IPS-18c (cell line): ENCODE data around the gene PPP1R7.

Experiments
- H3K4me3 ChIP-seq: 2 replicates; pipeline ENCODE4 v1.7.0; 2013; ENCODE audit warnings: low read depth, mild to moderate bottlenecking, low read length, moderate library complexity; ENCODE audit not compliant: insufficient read depth
- H3K9me3 ChIP-seq: one replicate; pipeline ENCODE4 v1.6.1; 2013; ENCODE audit warnings: mild to moderate bottlenecking, low read length, moderate library complexity; ENCODE audit not compliant: control insufficient read depth, insufficient read depth

The PPP1R7 gene

GRCh38 chr2:241151934-241152660, 1.8 kb downstream of the PPP1R7 start:
- Histone ChIP-seq H3K4me3 (no peak overlapping the region), H3K9me3 (no peaks in the 10 kb centered on the region)

DNA sequence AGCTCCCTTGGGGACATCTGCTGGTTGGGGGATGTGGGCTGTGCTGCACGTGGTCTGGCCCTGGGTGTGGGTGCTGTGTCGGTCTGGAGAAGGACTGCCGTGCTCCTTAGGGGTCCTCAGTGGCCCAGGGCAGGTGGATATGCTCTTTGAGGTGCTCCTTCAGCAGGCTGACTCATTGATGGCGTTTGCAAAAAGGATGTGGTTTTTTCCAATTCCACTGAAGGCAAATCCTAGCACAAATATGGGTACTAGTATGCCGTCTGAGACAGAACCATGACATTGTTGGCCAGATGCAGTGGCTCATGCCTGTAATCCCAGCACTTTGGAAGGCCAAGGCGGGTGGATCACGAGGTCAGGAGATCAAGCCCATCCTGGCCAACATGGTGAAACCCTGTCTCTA, 3.3 kb downstream of the PPP1R7 start:
- Histone ChIP-seq H3K4me3 (no peak overlapping the region), H3K9me3 (no peaks in the 10 kb centered on the region)

DNA sequence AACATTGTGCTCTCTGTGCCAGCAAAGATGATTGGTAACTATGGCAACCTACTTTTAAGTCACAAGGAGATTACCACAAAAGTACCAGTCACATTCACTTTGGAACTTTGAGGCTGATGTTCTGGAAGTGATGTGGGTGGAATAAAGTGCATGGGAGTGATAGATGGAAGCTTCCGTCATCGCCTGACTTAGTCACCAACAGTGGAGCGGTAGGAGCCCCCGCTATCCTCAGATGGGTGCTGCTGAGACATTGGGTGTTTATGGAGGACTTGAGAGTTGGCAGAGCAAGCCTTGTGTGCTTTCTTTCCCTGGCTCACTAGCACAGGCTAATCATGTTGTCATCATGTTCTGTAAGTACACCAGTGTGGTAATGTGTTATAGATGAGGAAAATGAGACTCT, 4.6 kb downstream of the PPP1R7 start:
- Histone ChIP-seq H3K9me3 (no peaks in the 10 kb centered on the region), H3K4me3 (no peak overlapping the region)

GRCh38 chr2:241155936-241156335, 5.7 kb downstream of the PPP1R7 start:
- no peaks in the 10 kb centered on the region for H3K9me3 ChIP-seq
- H3K4me3 ChIP-seq: no peak overlapping the region

DNA sequence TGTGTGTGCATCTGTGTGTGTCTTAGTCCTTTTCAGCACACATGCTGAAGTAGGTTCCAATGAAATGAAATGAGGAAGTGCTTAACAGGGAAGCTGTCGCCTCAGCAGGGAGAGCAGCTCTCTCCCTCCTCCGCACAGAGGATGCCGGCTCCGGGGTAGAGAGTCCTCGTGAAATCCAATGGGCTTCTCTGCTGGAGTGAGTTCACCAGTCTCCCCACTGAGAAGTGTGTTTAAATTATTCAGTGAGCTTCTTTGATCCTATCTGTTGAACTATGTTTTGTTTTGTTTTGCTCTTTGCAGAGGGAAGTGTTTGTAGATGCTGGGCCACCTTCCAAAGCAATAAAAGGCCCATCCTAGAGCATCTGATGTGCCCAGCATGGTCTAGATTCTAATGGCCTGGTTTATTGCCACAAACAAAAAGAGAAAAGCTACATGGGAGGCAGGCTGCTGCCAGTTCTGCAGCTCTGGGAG, 6.7 kb downstream of the PPP1R7 start:
- H3K4me3 ChIP-seq: no peak overlapping the region
- H3K9me3 ChIP-seq: no peaks in the 10 kb centered on the region

DNA sequence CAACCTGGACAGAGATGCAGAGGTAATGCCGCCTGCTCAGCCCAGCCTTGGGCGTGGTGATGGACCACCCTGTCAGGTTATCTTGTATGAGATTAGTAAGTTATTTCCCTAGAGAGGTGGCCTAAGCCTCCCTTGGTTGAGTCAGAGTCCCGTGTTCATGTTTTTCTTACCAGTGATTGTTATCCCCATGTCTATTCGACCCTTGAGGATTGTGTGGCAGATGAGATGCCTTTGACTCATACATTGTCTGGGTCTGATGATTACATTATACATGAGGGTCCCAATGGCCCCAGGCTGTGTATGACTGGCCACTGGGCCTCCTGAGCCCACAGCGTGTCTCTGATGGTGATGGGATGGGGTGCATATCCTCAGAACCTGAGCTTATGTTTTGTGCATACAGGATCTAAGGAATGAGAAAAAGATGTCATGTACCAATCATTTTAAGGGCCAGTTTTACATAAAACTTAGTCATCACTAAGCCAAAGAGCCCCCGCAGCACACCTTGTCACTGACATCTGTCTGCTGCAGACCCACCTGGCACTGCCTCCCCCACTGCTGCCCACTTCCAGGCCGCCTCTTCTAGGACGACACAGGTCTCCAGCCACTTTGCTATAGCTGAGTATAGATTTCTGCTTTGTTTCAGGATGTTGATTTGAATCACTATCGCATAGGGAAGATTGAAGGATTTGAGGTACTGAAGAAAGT, 7.7 kb downstream of the PPP1R7 start:
- Histone ChIP-seq H3K4me3 (no peak overlapping the region), H3K9me3 (no peaks in the 10 kb centered on the region)

DNA sequence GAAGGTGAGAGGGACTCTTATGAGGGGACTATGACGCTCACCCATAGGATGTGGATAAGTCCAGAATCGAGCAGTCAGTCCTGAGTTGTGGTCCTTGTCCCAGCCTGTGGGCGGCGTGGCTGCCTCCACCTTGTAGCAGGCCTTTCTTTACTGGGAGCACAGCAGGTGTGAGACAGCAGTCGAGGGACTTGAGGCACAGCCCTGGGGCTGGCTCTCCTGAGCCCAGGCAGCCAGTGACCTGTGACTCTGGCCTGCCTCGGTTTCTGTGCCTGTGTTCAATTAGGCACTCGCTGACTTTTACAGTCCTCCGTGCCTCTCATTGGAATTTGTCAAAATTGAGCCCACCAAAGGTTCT, 8.3 kb downstream of the PPP1R7 start:
- no peaks in the 10 kb centered on the region for H3K9me3 ChIP-seq
- H3K4me3 ChIP-seq: no peak overlapping the region

DNA sequence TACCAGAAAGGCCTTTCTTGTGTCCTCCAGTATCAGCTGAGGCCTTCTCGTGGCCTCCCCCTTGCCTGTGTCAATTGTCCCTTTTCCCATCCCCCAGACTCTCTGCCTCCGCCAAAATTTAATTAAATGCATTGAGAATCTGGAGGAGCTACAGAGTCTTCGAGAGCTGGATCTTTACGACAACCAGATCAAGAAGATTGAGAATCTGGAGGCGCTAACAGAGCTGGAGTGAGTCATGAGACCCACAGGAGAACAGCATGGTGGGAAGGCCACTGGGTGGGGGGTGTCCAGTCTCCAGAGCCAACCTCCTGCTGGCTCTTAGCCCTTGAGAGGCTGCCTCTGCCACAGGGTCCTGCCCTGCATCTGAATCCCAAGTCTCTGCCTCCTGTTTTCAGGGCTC, 8.8 kb downstream of the PPP1R7 start:
- Histone ChIP-seq H3K4me3 (no peak overlapping the region), H3K9me3 (no peaks in the 10 kb centered on the region)

DNA sequence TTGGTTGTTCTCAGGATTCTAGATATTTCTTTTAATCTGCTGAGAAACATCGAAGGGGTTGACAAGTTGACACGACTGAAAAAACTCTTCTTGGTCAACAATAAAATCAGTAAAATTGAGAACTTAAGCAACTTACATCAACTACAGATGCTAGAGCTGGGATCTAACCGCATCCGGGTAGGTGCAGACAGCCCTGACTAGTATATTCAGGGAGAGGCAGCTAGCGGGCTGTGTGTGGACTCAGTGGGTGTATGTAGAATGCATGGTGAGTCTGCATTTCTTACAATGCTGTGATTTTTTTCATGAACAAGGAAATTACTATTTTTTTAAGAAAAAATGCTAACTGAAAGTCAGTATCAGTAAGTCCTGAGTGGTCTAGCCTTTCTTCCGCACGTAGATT, 10.1 kb downstream of the PPP1R7 start:
- H3K9me3 ChIP-seq: no peaks in the 10 kb centered on the region
- H3K4me3 ChIP-seq: no peak overlapping the region

DNA sequence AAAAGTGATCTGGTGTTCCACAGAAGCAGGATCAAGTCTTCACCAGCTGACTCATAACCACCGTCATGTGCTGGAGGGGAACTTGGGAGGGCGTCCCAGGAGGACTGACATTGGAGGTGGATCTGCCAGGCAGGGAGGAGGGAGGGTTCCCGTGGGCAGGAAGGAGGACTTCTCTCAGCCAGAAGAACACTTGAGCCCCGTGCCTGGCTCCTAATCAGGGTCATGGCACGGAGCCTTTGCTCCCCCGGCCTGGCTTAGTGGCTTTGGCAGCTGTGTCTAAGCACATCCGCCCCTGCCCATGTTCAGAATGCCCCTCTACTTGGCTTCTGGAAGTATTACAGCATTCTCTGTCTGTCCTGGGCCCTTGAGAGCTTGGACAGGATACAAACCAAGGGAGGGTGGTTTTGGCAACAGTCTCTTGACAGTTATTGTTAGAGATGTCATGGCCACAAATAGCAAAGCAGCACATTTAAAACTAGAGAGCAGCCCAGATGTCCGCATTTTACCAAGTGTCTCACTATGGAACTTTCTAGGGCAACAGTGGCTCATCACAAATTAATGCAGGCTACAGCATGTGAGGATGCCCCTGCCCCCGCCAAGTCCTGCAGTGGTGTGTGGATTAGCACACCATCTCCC, 11.5 kb downstream of the PPP1R7 start:
- Histone ChIP-seq H3K9me3 (no peaks in the 10 kb centered on the region), H3K4me3 (no peak overlapping the region)

DNA sequence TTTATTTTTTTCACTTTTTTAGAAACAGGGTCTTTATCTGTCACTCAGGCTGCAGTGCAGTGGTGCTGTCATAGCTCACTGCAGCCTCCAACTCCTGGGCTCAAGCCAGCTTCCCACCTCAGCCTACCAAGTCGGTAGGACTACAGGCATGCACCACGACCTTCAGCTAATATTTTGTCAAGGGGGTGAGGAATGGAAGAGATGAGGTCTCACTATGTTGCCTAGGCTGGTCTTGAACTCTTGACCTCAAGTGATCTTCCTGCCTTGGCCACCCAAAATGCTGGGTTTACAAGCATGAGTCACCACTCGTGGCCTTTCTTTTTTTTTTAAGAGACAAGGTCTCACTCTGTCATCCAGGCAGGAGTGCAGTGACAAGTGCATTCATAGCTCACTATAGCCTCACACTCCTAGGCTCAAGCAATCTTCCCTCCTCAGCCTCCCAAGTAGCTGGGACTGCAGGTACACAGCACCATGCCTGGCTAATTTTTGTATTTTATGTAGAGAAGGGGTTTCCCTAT, 13.4 kb downstream of the PPP1R7 start:
- H3K4me3 ChIP-seq: no peak overlapping the region
- no peaks in the 10 kb centered on the region for H3K9me3 ChIP-seq

GRCh38 chr2:241168366-241168765, 18.1 kb downstream of the PPP1R7 start:
- Histone ChIP-seq H3K9me3 (no peaks in the 10 kb centered on the region), H3K4me3 (no peak overlapping the region)

DNA sequence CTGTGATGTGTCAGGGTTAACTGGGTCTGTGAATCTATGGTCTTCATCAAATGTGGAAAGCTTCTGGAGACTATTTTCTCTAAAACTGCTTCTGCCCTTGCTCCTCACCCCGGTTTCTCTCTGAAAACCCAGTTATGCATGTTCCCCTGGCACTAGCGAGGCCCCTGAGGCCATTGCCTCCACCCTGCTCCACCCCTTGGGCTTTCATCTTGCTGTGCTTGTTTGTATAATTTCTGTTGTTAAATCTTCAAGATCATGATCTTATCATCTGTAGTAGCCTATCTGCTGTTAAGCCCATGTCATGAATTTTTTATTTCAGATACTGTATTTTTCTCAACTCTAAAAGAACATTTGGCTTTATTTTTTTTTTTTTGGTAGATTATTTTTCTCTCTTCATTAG, 23.3 kb downstream of the PPP1R7 start:
- Histone ChIP-seq H3K4me3 (no peak overlapping the region), H3K9me3 (no peaks in the 10 kb centered on the region)

DNA sequence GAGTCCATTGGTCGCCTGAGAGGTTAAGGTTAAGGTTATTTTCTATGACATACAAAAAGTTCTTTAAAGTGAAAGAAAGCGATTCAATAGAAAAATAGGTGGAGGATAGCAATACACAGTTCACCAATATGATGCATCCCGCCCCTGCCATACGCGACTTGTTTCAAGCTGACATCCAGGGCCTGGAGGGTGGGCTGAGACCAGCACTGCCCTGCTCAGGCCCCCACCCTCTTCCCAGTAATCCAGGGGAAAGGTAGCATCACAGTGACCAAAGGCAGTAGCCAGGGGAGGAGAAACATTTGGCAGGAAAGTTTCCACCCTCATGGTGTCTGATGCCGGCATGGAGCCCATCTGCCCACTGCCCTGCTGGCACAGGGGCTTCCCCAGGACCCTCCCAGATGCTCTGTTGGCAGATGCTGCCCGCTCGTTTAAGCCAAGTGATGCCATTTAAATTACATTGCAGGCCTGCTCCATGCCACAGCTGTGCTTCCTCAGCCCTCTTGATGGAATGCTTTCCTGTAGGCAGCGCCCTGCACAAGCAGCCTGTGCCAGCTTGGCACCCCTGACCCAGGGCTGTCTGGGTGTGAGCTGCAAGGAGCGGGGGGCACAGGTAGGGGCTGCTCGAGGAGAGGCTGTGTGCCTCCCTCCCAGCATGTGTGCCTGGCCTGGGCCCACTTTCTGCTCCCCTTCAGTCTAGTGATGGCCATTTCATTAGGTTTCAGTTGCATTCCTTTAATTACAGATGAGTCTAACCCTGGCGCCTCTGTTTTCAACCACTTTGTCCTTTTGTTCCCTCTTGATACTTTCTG, 27.5 kb downstream of the PPP1R7 start:
- Histone ChIP-seq H3K4me3 (no peak overlapping the region), H3K9me3 (no peaks in the 10 kb centered on the region)

GRCh38 chr2:241178961-241179360, 28.7 kb downstream of the PPP1R7 start:
- Histone ChIP-seq H3K9me3 (no peaks in the 10 kb centered on the region), H3K4me3 (no peak overlapping the region)

DNA sequence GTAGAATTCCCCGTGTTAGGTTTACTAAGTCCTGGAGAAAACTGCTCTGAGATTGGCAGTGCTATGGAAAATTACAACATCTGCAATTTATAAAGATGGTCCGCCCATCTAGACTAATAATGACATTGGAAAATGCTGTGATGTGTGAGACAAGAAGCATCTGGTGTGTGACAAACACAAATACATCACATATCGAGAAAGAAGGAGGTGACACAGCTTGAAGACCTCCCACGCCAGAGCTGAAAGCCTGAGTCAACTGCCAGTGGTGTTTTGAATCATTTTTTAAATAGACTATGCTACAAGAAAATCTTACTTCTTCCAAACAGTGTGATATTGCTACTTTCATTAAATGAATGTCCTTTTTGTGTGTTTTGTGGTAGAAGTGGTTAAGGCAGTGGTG, 29.6 kb downstream of the PPP1R7 start:
- no peak overlapping the region for H3K4me3 ChIP-seq
- H3K9me3 ChIP-seq: no peaks in the 10 kb centered on the region

DNA sequence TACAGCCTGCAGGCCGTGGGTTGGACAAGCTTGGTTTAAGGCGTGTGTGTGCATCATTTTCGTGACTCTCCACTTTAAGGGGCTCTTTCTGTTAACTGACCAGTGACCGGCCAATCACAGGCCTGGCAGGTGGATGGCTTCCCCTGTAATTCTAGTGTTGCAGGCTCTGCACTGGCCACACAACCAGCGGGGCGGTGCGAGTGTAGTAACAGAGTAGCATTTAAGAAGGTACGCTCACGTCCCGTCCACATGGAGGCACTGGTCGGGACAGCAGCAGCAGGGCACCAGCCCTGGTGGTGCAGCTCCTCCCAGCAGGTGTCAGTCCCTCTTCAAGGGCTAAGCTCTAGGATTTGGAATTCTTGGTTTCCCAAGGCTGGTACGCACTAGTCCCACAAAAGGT, 30.2 kb downstream of the PPP1R7 start:
- H3K9me3 ChIP-seq: no peaks in the 10 kb centered on the region

More for the DNA sequence above, 30.2 kb downstream of the PPP1R7 start:
- H3K4me3 ChIP-seq: no peak overlapping the region
